Neural progenitor cell (in vitro differentiated cells): ENCODE results near the gene TMEM253. TPM values are rescaled to one million over a fixed set of nuclear protein-coding genes. Genes with fewer than 3 reads are reported as not detected.
A peak's percentile ranks its signal among the peaks of the same experiment; 100 is the strongest.

Experiments used
- DNase-seq: peaks from one replicate; pipeline ENCODE4 v3.0.0-alpha.2; 2016; ENCODE audit warnings: low spot score
- H2AFZ ChIP-seq: fragments of 200-600 bp; sonication (generic); replicated peaks from 2 replicates; pipeline ENCODE4 v1.6.1; 2016; ENCODE audit warnings: antibody characterized with exemption
- H3F3A ChIP-seq: fragments of 200-600 bp; sonication (generic); 2 replicates; pipeline ENCODE4 v1.6.1; 2016; ENCODE audit warnings: antibody characterized with exemption, low read depth
- H3K27ac ChIP-seq: fragments of 200-600 bp; sonication (generic); 2 replicates; pipeline ENCODE4 v1.5.1; 2016; ENCODE audit warnings: mild to moderate bottlenecking
- H3K27me3 ChIP-seq: fragments of 200-600 bp; sonication (generic); 2 replicates; pipeline ENCODE4 v1.6.1; 2016; ENCODE audit warnings: mild to moderate bottlenecking, moderate library complexity
- H3K36me3 ChIP-seq: fragments of 200-600 bp; sonication (generic); 2 replicates; pipeline ENCODE4 v1.5.1; 2016
- H3K4me1 ChIP-seq: fragments of 200-600 bp; sonication (generic); 2 replicates; pipeline ENCODE4 v1.6.1; 2016; ENCODE audit warnings: mixed run types
- H3K4me2 ChIP-seq: fragments of 200-600 bp; sonication (generic); 2 replicates; pipeline ENCODE4 v1.6.1; 2016
- H3K4me3 ChIP-seq: fragments of 200-600 bp; sonication (generic); 2 replicates; pipeline ENCODE4 v1.5.1; 2016
- H3K79me2 ChIP-seq: fragments of 200-600 bp; sonication (generic); 2 replicates; pipeline ENCODE4 v1.6.1; 2016; ENCODE audit warnings: low read depth
- H3K9ac ChIP-seq: fragments of 200-600 bp; sonication (generic); 2 replicates; pipeline ENCODE4 v1.6.1; 2016
- H3K9me3 ChIP-seq: fragments of 200-600 bp; sonication (generic); 2 replicates; pipeline ENCODE4 v1.5.1; 2016; ENCODE audit warnings: low read depth
- H4K20me1 ChIP-seq: fragments of 200-600 bp; sonication (generic); 2 replicates; pipeline ENCODE4 v1.6.1; 2016; ENCODE audit warnings: low read depth
- H3K27ac Mint-ChIP-seq: 3 replicates; pipeline ENCODE4 v1.8.0; 2021; ENCODE audit warnings: mixed read lengths
- H3K27me3 Mint-ChIP-seq: 2 replicates; pipeline ENCODE4 v1.8.0; 2022; ENCODE audit warnings: low read depth, mild to moderate bottlenecking, inconsistent platforms, moderate library complexity, mixed read lengths; ENCODE audit not compliant: insufficient read depth
- H3K36me3 Mint-ChIP-seq: 3 replicates; pipeline ENCODE4 v1.8.0; 2021; ENCODE audit warnings: mixed read lengths
- H3K4me1 Mint-ChIP-seq: 3 replicates; pipeline ENCODE4 v1.8.0; 2021; ENCODE audit warnings: mixed read lengths
- H3K4me3 Mint-ChIP-seq: 3 replicates; pipeline ENCODE4 v1.8.0; 2021; ENCODE audit warnings: mild to moderate bottlenecking, moderate library complexity, mixed read lengths
- H3K9me3 Mint-ChIP-seq: 3 replicates; pipeline ENCODE4 v1.8.0; 2020; ENCODE audit warnings: mixed read lengths
- CTCF ChIP-seq: fragments of 200-600 bp; sonication (generic); IDR thresholded peaks from 2 replicates; pipeline ENCODE4 v1.5.1; 2017; ENCODE audit warnings: antibody characterized with exemption, mild to moderate bottlenecking
- EZH2 ChIP-seq: fragments of 200-600 bp; sonication (generic); IDR thresholded peaks from 2 replicates; pipeline ENCODE4 v1.6.1; 2017; ENCODE audit warnings: antibody characterized with exemption, mild to moderate bottlenecking, moderate library complexity
- EZH2phosphoT487 ChIP-seq: fragments of 200-600 bp; sonication (generic); IDR thresholded peaks from 2 replicates; pipeline ENCODE4 v1.6.1; 2017; ENCODE audit warnings: antibody characterized with exemption
- total RNA-seq: library from RNA; depleted of rRNA; stranded (reverse); fragments of >200 nt; gene quantifications from 2 replicates; pipeline ENCODE4 v1.2.3, GENCODE V29; 2015; ENCODE audit warnings: low replicate concordance

TMEM253 gene
- total RNA-seq, 1 donor from 2014 or later: 0.22 TPM

- Mint-ChIP-seq H3K27ac (no peak overlapping the region), H3K4me1 (peaks cover 13% of the 10 kb centered on the region), H3K27me3 (peaks cover 2% of the 10 kb centered on the region), H3K4me3 (no peak overlapping the region), H3K9me3 (no peaks in the 10 kb centered on the region), H3K36me3 (no peaks in the 10 kb centered on the region)
- H3K27ac ChIP-seq: no peak overlapping the region
- no peaks in the 10 kb centered on the region for H3K27me3 ChIP-seq
- H3K36me3 ChIP-seq: no peaks in the 10 kb centered on the region
- no peaks in the 10 kb centered on the region for H3F3A ChIP-seq
- no peak overlapping the region for H3K9ac ChIP-seq
- H3K9me3 ChIP-seq: no peaks in the 10 kb centered on the region
- no peaks in the 10 kb centered on the region for H3K4me1 ChIP-seq
- H4K20me1 ChIP-seq: no peaks in the 10 kb centered on the region
- DNase-seq: no peak
- TF ChIP-seq EZH2phosphoT487: no peak
- TF ChIP-seq CTCF: no peak
- TF ChIP-seq EZH2: no peak
- no peak overlapping the region for H2AFZ ChIP-seq
- H3K79me2 ChIP-seq: no peaks in the 10 kb centered on the region
- no peak overlapping the region for H3K4me3 ChIP-seq
- H3K4me2 ChIP-seq: no peak overlapping the region
Observed at GRCh38 chr14:21054768-21055145, 46.1 kb upstream of the TMEM253 start.

- Histone ChIP-seq H3K27ac (no peak overlapping the region), H3K79me2 (no peaks in the 10 kb centered on the region), H3K36me3 (no peaks in the 10 kb centered on the region), H3F3A (no peaks in the 10 kb centered on the region), H3K4me3 (no peak overlapping the region), H3K4me1 (no peaks in the 10 kb centered on the region), H3K9ac (no peak overlapping the region), H3K4me2 (no peak overlapping the region), H2AFZ (peak overlapping the region; percentile 80), H3K27me3 (no peaks in the 10 kb centered on the region), H3K9me3 (no peaks in the 10 kb centered on the region), H4K20me1 (no peaks in the 10 kb centered on the region)
- TF ChIP-seq CTCF (no peak), EZH2phosphoT487 (no peak), EZH2 (no peak)
- no peaks in the 10 kb centered on the region for H3K27me3 Mint-ChIP-seq
- H3K36me3 Mint-ChIP-seq: no peaks in the 10 kb centered on the region
- H3K4me3 Mint-ChIP-seq: no peak overlapping the region
- no peak overlapping the region for H3K27ac Mint-ChIP-seq
- no peak for DNase-seq
- peaks cover 13% of the 10 kb centered on the region for H3K4me1 Mint-ChIP-seq
- H3K9me3 Mint-ChIP-seq: no peaks in the 10 kb centered on the region
Observed at GRCh38 chr14:21055432-21056117, 45.3 kb upstream of the TMEM253 start.

GRCh38 chr14:21056520-21057163 lies 44.2 kb upstream of the TMEM253 start:
- Histone ChIP-seq H3K9ac (no peak overlapping the region), H3K4me2 (no peak overlapping the region), H4K20me1 (no peaks in the 10 kb centered on the region), H3K27ac (no peak overlapping the region), H3K27me3 (no peaks in the 10 kb centered on the region), H3K36me3 (no peaks in the 10 kb centered on the region), H3F3A (no peaks in the 10 kb centered on the region), H3K79me2 (no peaks in the 10 kb centered on the region), H3K9me3 (no peaks in the 10 kb centered on the region), H2AFZ (no peak overlapping the region), H3K4me1 (no peaks in the 10 kb centered on the region), H3K4me3 (no peak overlapping the region)
- H3K9me3 Mint-ChIP-seq: no peaks in the 10 kb centered on the region
- peaks cover 13% of the 10 kb centered on the region for H3K4me1 Mint-ChIP-seq
- H3K27ac Mint-ChIP-seq: no peak overlapping the region
- TF ChIP-seq EZH2 (no peak), CTCF (no peak), EZH2phosphoT487 (no peak)
- peaks cover 2% of the 10 kb centered on the region for H3K27me3 Mint-ChIP-seq
- no peak for DNase-seq
- H3K4me3 Mint-ChIP-seq: no peak overlapping the region
- H3K36me3 Mint-ChIP-seq: no peaks in the 10 kb centered on the region
